Stomach smooth muscle (tissue), 2 donors: ENCODE measurements around the gene SEMA3C.
A peak's percentile ranks its signal among the peaks of the same experiment; 100 is the strongest.

Source experiments
- H3K27ac ChIP-seq: one replicate; pipeline ENCODE4 v1.7.0; 2013; ENCODE audit warnings: mild to moderate bottlenecking, low read length, inconsistent platforms
- H3K27me3 ChIP-seq, 2 donors: one replicate each; pipeline ENCODE4 v1.7.0; 2013; ENCODE audit warnings: low read length in 2 of 2; ENCODE audit not compliant: insufficient read depth in 2 of 2, control insufficient read depth in 1 of 2
- H3K36me3 ChIP-seq, 2 donors: one replicate each; pipeline ENCODE4 v1.7.0; 2013; ENCODE audit warnings: low read length in 2 of 2; ENCODE audit not compliant: control insufficient read depth in 2 of 2, insufficient read depth in 2 of 2
- H3K4me1 ChIP-seq: one replicate; pipeline ENCODE4 v1.7.0; 2013; ENCODE audit warnings: low read length; ENCODE audit not compliant: control insufficient read depth, insufficient read depth
- H3K4me3 ChIP-seq, 2 donors: one replicate each; pipeline ENCODE4 v1.7.0; 2013; ENCODE audit warnings: low read length in 2 of 2
- H3K9ac ChIP-seq, 2 donors: one replicate each; pipeline ENCODE4 v1.7.0; 2013; ENCODE audit warnings: low read length in 2 of 2, mild to moderate bottlenecking in 1 of 2
- H3K9me3 ChIP-seq, 2 donors: one replicate each; pipeline ENCODE4 v1.7.0; 2013; ENCODE audit warnings: low read length in 2 of 2; ENCODE audit not compliant: control insufficient read depth in 2 of 2
- donor health status: healthy.
- donor health status: Pancreatic carcinoma.

SEMA3C gene

DNA sequence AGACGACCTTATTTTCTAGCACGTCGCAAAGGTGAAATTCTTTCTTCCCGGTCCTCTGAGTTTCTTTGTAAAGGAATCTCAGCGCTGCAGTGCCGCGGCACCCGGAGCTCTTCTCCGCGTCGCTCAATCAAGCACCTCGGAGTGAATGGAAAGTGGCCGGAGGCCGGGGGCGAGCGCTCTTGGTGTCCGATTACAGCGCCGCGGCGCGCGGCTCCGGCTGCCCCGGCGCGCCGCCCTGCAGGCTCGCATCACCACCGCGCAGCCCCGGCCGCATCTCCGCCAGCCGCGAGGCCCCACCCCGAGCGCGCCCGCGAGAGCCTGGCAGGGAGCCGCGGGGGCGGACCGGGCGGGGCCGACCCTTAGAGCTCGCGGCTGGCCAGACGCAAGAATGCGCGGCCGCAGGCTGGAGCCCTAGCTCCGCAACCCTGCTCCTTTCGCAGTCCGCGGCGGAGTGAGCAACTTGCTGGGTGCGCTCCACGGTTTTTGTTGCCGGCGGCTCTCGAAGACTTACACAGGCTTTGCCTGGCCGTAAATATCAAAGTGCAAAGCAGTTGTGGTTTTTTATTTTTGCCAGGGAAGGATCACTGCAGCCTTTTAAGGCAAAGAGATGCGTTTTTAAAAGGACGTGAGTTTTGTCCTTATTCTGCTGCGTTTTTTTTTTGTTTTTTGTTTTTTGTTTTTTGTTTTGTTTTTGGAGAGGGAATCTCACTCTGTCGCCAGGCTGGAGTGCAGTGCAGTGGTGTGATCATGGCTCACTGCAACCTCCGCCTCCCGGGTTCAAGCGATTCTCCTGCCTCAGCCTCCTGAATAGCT is at the start of gene SEMA3C:
Gene SEMA3C, minus strand, starts transcription at position 143 of the 813 bp plus-strand sequence. CDS start 2,270 bp downstream, outside the sequence.
- Histone ChIP-seq H3K27me3 (no peaks in the 10 kb centered on the region), H3K9me3 (no peaks in the 10 kb centered on the region), H3K4me1 (no peaks in the 10 kb centered on the region), H3K27ac (peak within 1 kb of the TSS; percentile 53), H3K4me3 (peak within 1 kb of the TSS; percentile 92 to 97), H3K36me3 (no peaks in the 10 kb centered on the region), H3K9ac (peak within 1 kb of the TSS; percentile 81 to 93)

DNA sequence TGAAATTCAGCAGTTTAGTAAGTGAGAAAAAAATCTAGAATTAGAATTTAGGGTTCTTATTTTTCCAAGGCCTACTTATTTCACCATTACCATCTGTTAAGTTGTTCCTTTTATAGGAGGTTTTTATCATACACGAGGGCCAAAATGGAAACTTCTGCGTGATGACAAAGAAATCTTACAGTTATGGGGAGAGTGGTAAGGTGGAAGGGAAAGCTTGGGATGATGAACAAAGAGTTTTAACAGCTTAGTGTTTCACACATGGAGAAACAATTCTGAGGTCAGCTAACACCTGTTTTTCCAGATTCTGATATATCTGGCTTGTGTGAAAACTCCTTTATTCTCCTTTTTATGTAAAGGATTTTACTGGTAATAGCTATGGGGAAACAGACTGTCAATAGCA is 49.8 kb upstream of the SEMA3C start:
- no peaks in the 10 kb centered on the region for H3K4me1 ChIP-seq
- no peak overlapping the region for H3K9ac ChIP-seq
- no peak overlapping the region for H3K27ac ChIP-seq
- no peaks in the 10 kb centered on the region for H3K27me3 ChIP-seq
- H3K36me3 ChIP-seq: no peaks in the 10 kb centered on the region
- no peak overlapping the region for H3K4me3 ChIP-seq
- no peaks in the 10 kb centered on the region for H3K9me3 ChIP-seq

DNA sequence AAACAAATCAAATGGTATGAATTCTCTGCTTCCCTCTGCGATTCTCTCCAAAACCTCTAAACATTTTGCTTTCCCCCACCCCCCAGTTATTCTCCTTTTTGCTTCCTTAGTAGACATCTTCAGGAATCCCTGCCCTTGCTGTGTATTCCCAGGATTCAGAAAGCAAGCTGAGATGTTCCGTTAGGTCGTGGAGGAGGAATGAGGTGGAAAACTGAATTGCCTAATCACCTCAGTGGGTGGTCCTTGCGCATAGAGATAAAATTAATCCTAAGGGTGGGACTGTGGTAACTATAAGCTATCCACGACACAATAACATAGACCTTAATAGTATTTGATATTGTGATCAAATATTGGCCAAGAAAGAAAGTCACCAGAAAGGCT is 49.1 kb upstream of the SEMA3C start:
- Histone ChIP-seq H3K4me3 (no peak overlapping the region), H3K27ac (no peak overlapping the region), H3K27me3 (no peaks in the 10 kb centered on the region), H3K9me3 (no peaks in the 10 kb centered on the region), H3K4me1 (no peaks in the 10 kb centered on the region), H3K9ac (no peak overlapping the region), H3K36me3 (no peaks in the 10 kb centered on the region)

- H3K4me1 ChIP-seq: no peaks in the 10 kb centered on the region
- no peaks in the 10 kb centered on the region for H3K36me3 ChIP-seq
- no peaks in the 10 kb centered on the region for H3K27me3 ChIP-seq
- no peak overlapping the region for H3K4me3 ChIP-seq
- H3K27ac ChIP-seq: no peak overlapping the region
- no peak overlapping the region for H3K9ac ChIP-seq
- H3K9me3 ChIP-seq: no peaks in the 10 kb centered on the region
Observed at GRCh38 chr7:80967071-80967916, 48.4 kb upstream of the SEMA3C start.

- Histone ChIP-seq H3K27ac (no peak overlapping the region), H3K9me3 (no peaks in the 10 kb centered on the region), H3K27me3 (no peaks in the 10 kb centered on the region), H3K4me3 (no peak overlapping the region), H3K4me1 (no peaks in the 10 kb centered on the region), H3K9ac (no peak overlapping the region), H3K36me3 (no peaks in the 10 kb centered on the region)
Observed at GRCh38 chr7:80960244-80960795, 41.5 kb upstream of the SEMA3C start.

DNA sequence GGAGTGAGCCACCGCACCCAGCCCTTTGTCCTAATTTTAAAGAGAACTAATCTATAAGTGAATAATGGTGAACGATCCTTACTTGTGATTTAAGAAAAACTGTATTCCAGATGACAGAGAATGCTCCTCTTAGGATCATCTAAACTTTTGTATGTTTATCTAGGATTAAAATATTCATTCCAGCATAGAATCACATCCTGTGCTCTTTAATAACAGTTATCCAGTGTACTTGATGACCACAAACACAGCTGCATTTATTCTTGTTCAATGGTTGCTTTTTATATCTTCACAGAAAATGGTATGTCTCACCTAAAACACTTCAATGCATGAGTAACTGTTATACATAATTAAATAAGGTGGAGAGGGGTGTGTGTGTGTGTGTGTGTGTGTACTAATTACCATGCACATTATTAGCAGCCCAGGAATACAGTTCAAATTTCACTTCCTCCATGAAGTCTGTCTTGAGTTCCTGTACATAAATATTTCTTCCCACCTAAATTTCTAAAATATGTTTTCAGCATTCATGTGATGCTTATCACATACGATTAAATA is 38.5 kb upstream of the SEMA3C start:
- no peak overlapping the region for H3K4me3 ChIP-seq
- no peaks in the 10 kb centered on the region for H3K9me3 ChIP-seq
- H3K27ac ChIP-seq: no peak overlapping the region
- no peaks in the 10 kb centered on the region for H3K36me3 ChIP-seq
- no peak overlapping the region for H3K9ac ChIP-seq
- no peaks in the 10 kb centered on the region for H3K4me1 ChIP-seq
- H3K27me3 ChIP-seq: no peaks in the 10 kb centered on the region

GRCh38 chr7:80954191-80954590 is 35.3 kb upstream of the SEMA3C start:
- H3K27me3 ChIP-seq: no peaks in the 10 kb centered on the region
- no peak overlapping the region for H3K4me3 ChIP-seq
- no peaks in the 10 kb centered on the region for H3K36me3 ChIP-seq
- H3K27ac ChIP-seq: no peak overlapping the region
- no peaks in the 10 kb centered on the region for H3K4me1 ChIP-seq
- H3K9me3 ChIP-seq: no peaks in the 10 kb centered on the region
- no peak overlapping the region for H3K9ac ChIP-seq

DNA sequence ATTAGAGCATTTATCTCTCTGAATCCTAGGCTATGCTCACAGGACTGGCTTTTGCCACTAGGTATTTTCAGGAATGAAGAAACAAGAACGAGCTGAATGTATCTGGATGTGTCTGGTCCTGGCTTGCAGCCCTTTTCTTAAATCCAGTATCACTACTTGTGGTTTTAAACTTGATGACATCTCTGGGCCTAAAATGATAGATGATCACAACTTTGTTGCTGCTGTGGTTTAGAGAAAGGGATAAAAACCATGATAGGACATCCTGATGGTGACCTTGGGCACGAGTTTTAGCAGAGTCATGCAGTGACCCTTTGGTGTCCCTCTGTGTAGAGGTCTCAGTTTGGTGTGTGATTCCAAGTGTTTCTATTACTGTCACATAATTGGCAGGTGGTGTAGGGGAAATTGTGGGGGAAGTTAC is 31.7 kb upstream of the SEMA3C start:
- Histone ChIP-seq H3K9me3 (no peaks in the 10 kb centered on the region), H3K27me3 (no peaks in the 10 kb centered on the region), H3K4me1 (no peaks in the 10 kb centered on the region), H3K27ac (no peak overlapping the region), H3K4me3 (no peak overlapping the region), H3K9ac (no peak overlapping the region), H3K36me3 (no peaks in the 10 kb centered on the region)

- Histone ChIP-seq H3K9me3 (no peaks in the 10 kb centered on the region), H3K36me3 (no peaks in the 10 kb centered on the region), H3K4me1 (no peaks in the 10 kb centered on the region), H3K4me3 (no peak overlapping the region), H3K27me3 (no peaks in the 10 kb centered on the region), H3K9ac (no peak overlapping the region), H3K27ac (no peak overlapping the region)
Observed at GRCh38 chr7:80949449-80949848, 30.6 kb upstream of the SEMA3C start.

- no peak overlapping the region for H3K27ac ChIP-seq
- H3K9me3 ChIP-seq: no peaks in the 10 kb centered on the region
- H3K4me1 ChIP-seq: no peaks in the 10 kb centered on the region
- H3K4me3 ChIP-seq: no peak overlapping the region
- H3K9ac ChIP-seq: no peak overlapping the region
- H3K36me3 ChIP-seq: no peaks in the 10 kb centered on the region
- H3K27me3 ChIP-seq: no peaks in the 10 kb centered on the region
Observed at GRCh38 chr7:80946858-80947257, 28.0 kb upstream of the SEMA3C start.
